Aorta (tissue), 5 donors: ENCODE data around the gene CWC27. TPM values are rescaled to one million over a fixed set of nuclear protein-coding genes. Genes with fewer than 3 reads are reported as not detected.

Experiments used
- ATAC-seq: fragments of 200-7000 bp; cut with Tn5 transposase; one replicate; pipeline ENCODE4 v1.9.1; 2022; ENCODE audit warnings: moderate library complexity; ENCODE audit not compliant: low FRiP score
- DNase-seq, 2 donors: peaks; one replicate each; pipeline ENCODE4 v3.0.0-alpha.2; 2020
- H3K27ac ChIP-seq, 2 donors: one replicate each; pipeline ENCODE4 v1.5.1; 2013; ENCODE audit warnings: low read length in 2 of 2, mild to moderate bottlenecking in 2 of 2, moderate library complexity in 2 of 2, control low read depth in 1 of 2, inconsistent platforms in 1 of 2, low read depth in 1 of 2
- H3K27me3 ChIP-seq, 2 donors: one replicate each; pipeline ENCODE4 v1.6.1; 2013; ENCODE audit warnings: control low read depth in 1 of 2, low read length in 1 of 2, mild to moderate bottlenecking in 1 of 2, moderate library complexity in 1 of 2; ENCODE audit not compliant: insufficient read depth in 2 of 2, control insufficient read depth in 1 of 2
- H3K36me3 ChIP-seq, 2 donors: one replicate each; pipeline ENCODE4 v1.6.1; 2013; ENCODE audit warnings: control low read depth in 1 of 2, low read length in 1 of 2, mild to moderate bottlenecking in 1 of 2; ENCODE audit not compliant: insufficient read depth in 2 of 2, control insufficient read depth in 1 of 2
- H3K4me1 ChIP-seq, 2 donors: one replicate each; pipeline ENCODE4 v1.6.1; 2013; ENCODE audit warnings: low read length in 2 of 2, control low read depth in 1 of 2, mild to moderate bottlenecking in 1 of 2, moderate library complexity in 1 of 2; ENCODE audit not compliant: insufficient read depth in 2 of 2, control insufficient read depth in 1 of 2
- H3K4me3 ChIP-seq, 2 donors: one replicate each; pipeline ENCODE4 v1.5.1; 2013; ENCODE audit warnings: low read length in 2 of 2, control low read depth in 1 of 2, mild to moderate bottlenecking in 1 of 2
- H3K9me3 ChIP-seq: one replicate; pipeline ENCODE4 v1.6.1; 2013; ENCODE audit warnings: mild to moderate bottlenecking, low read length; ENCODE audit not compliant: control insufficient read depth
- WGBS, 2 donors: extraction: QIAGEN DNeasy Blood & Tissue Kit; methylation state at CpG; one replicate each; pipeline ENCODE4 v1.1.7; 2013; 5-methylcytosine and 5-hydroxymethylcytosine counted together
- intact Hi-C, 2 donors: fragments of 100-400 bp; cut with DNase I; formaldehyde crosslinking; loops; one replicate each; pipeline versions ENCODE4 v1.14.2 to v1.15.0; 2022
- polyA plus RNA-seq, 2 donors: library from polyadenylated mRNA; stranded (reverse); fragments of 200-250 nt; gene quantifications; one replicate each; pipeline ENCODE4 v1.2.3, GENCODE V29; 2013
- total RNA-seq, 2 donors: library from RNA; stranded (reverse); fragmentation: NEBNext Ultra II Directional; extraction: Animal tissue kit (Norgen Biotek cat#: 25700); gene quantifications; one replicate each; pipeline ENCODE4 v1.2.1, GENCODE V29; 2021
- donor health status: healthy with polysubstance abuse.
- donor health status: Bipolar disorder and iron deficiency.
- donor health status: DM: no; HTN: no; CAD: no.
- donor health status: DM: no; HTN: no; CAD: no.
- donor health status: DM: yes; HTN: yes; CAD: no.

Gene CWC27
- total and polyA plus RNA-seq, 4 donors, result 12.9 to 20.7 (median 17.6) TPM

- H3K27me3 ChIP-seq, result no peaks in the 10 kb centered on the region
- intact Hi-C loops, result no loop called here
- H3K4me3 ChIP-seq, result no peak overlapping the region
- WGBS, 2 donors, result 94 to 99% methylated on average over 1 of the region's 1 CpG
- H3K27ac ChIP-seq, result no peak overlapping the region
- DNase-seq, result no peak
- ATAC-seq, result no peak
- H3K36me3 ChIP-seq, result peaks cover 4 to 5% of the 10 kb centered on the region in 2 donors
- H3K9me3 ChIP-seq, result no peaks in the 10 kb centered on the region
- H3K4me1 ChIP-seq, result no peaks in the 10 kb centered on the region
These were observed 69.6 kb downstream of the CWC27 start for GRCh38 chr5:64838376-64838775.

- Histone ChIP-seq H3K36me3 (peaks cover 4 to 5% of the 10 kb centered on the region in 2 donors), H3K27me3 (no peaks in the 10 kb centered on the region), H3K4me3 (no peak overlapping the region), H3K9me3 (no peaks in the 10 kb centered on the region), H3K4me1 (no peaks in the 10 kb centered on the region), H3K27ac (no peak overlapping the region)
- intact Hi-C loops, result no loop called here
- ATAC-seq, result no peak
- DNase-seq, result no peak
These were observed 70.1 kb downstream of the CWC27 start for GRCh38 chr5:64838803-64839202.

GRCh38 chr5:64839936-64840335, 71.2 kb downstream of the CWC27 start:
- 95 to 96% methylated on average over 1 of the region's 1 CpG for WGBS, 2 donors
- ATAC-seq (no peak), DNase-seq (no peak)
- Histone ChIP-seq H3K9me3 (peaks cover 1% of the 10 kb centered on the region), H3K4me1 (no peaks in the 10 kb centered on the region), H3K4me3 (no peak overlapping the region), H3K27me3 (no peaks in the 10 kb centered on the region), H3K36me3 (peaks cover 4 to 5% of the 10 kb centered on the region in 2 donors), H3K27ac (no peak overlapping the region)
- intact Hi-C loops, result no loop called here

GRCh38 chr5:64840958-64841357, 72.2 kb downstream of the CWC27 start:
- no peak for ATAC-seq
- whole genome bisulfite sequencing, 2 donors, result 97 to 100% methylated on average over 1 of the region's 1 CpG
- intact Hi-C loops, result no loop called here

GRCh38 chr5:64853777-64854176, 85.0 kb downstream of the CWC27 start:
- WGBS, 2 donors, result 94 to 95% methylated on average over 5 of the region's 5 CpGs
- no peak for ATAC-seq
- Histone ChIP-seq H3K27me3 (no peaks in the 10 kb centered on the region), H3K4me1 (no peaks in the 10 kb centered on the region), H3K27ac (no peak overlapping the region), H3K36me3 (no peaks in the 10 kb centered on the region), H3K4me3 (no peak overlapping the region), H3K9me3 (no peaks in the 10 kb centered on the region)
- intact Hi-C loops, result no loop called here
- DNase-seq, result no peak

More at GRCh38 chr5:64840958-64841357, 72.2 kb downstream of the CWC27 start:
- Histone ChIP-seq H3K27ac (no peak overlapping the region), H3K4me3 (no peak overlapping the region), H3K4me1 (no peaks in the 10 kb centered on the region), H3K27me3 (no peaks in the 10 kb centered on the region), H3K9me3 (peaks cover 3% of the 10 kb centered on the region), H3K36me3 (peaks cover 4 to 5% of the 10 kb centered on the region in 2 donors)
- no peak for DNase-seq

- 75 to 85% methylated on average over 1 of the region's 1 CpG for WGBS, 2 donors
- no peak for ATAC-seq
These were observed 86.1 kb downstream of the CWC27 start for GRCh38 chr5:64854855-64855254.

GRCh38 chr5:64859881-64860280, 91.2 kb downstream of the CWC27 start:
- Histone ChIP-seq H3K4me1 (no peaks in the 10 kb centered on the region), H3K4me3 (no peak overlapping the region), H3K9me3 (no peaks in the 10 kb centered on the region), H3K27me3 (no peaks in the 10 kb centered on the region), H3K27ac (no peak overlapping the region), H3K36me3 (no peaks in the 10 kb centered on the region)
- ATAC-seq (no peak), DNase-seq (no peak)
- intact Hi-C loops, result no loop called here

More at GRCh38 chr5:64854855-64855254, 86.1 kb downstream of the CWC27 start:
- no peaks in the 10 kb centered on the region for H3K4me1 ChIP-seq
- H3K27ac ChIP-seq, result no peak overlapping the region
- no peaks in the 10 kb centered on the region for H3K9me3 ChIP-seq
- no peak overlapping the region for H3K4me3 ChIP-seq
- intact Hi-C loops, result no loop called here
- DNase-seq, result no peak
- H3K36me3 ChIP-seq, result no peaks in the 10 kb centered on the region
- H3K27me3 ChIP-seq, result no peaks in the 10 kb centered on the region

GRCh38 chr5:64861281-64861680, 92.6 kb downstream of the CWC27 start:
- Histone ChIP-seq H3K4me3 (no peak overlapping the region), H3K27me3 (no peaks in the 10 kb centered on the region), H3K9me3 (no peaks in the 10 kb centered on the region), H3K27ac (no peak overlapping the region), H3K36me3 (no peaks in the 10 kb centered on the region), H3K4me1 (no peaks in the 10 kb centered on the region)
- no peak for DNase-seq
- ATAC-seq, result no peak
- intact Hi-C loops, result no loop called here

GRCh38 chr5:64864171-64864570, 95.4 kb downstream of the CWC27 start:
- Histone ChIP-seq H3K27ac (no peak overlapping the region), H3K27me3 (no peaks in the 10 kb centered on the region), H3K4me3 (no peak overlapping the region), H3K4me1 (no peaks in the 10 kb centered on the region), H3K36me3 (no peaks in the 10 kb centered on the region), H3K9me3 (no peaks in the 10 kb centered on the region)
- intact Hi-C loops, result no loop called here
- ATAC-seq (no peak), DNase-seq (no peak)
- 84 to 85% methylated on average over 2 of the region's 2 CpGs for WGBS, 2 donors
